ENCODE data around the gene SNX5.

GRCh38 chr20:18005990-18006364, 37.4 kb upstream of the SNX5 start:
- TF ChIP-seq, protein P1, sequence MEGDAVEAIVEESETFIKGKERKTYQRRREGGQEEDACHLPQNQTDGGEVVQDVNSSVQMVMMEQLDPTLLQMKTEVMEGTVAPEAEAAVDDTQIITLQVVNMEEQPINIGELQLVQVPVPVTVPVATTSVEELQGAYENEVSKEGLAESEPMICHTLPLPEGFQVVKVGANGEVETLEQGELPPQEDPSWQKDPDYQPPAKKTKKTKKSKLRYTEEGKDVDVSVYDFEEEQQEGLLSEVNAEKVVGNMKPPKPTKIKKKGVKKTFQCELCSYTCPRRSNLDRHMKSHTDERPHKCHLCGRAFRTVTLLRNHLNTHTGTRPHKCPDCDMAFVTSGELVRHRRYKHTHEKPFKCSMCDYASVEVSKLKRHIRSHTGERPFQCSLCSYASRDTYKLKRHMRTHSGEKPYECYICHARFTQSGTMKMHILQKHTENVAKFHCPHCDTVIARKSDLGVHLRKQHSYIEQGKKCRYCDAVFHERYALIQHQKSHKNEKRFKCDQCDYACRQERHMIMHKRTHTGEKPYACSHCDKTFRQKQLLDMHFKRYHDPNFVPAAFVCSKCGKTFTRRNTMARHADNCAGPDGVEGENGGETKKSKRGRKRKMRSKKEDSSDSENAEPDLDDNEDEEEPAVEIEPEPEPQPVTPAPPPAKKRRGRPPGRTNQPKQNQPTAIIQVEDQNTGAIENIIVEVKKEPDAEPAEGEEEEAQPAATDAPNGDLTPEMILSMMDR (IDR thresholded peaks at IDR 0.05): no peak
- TF ChIP-seq POLR2A (IDR thresholded peaks at IDR 0.05) (no peak), POLR2AphosphoS5 (IDR thresholded peaks at IDR 0.05) (no peak), EP300 (IDR thresholded peaks at IDR 0.05) (peak; percentile 84)

Measured in suprapubic skin (tissue), 4 donors.